H9 (cell line): ENCODE measurements around the gene VAV3. TPM values are rescaled to one million over a fixed set of nuclear protein-coding genes. Genes with fewer than 3 reads are reported as not detected.

Experiments used
- DNase-seq: peaks from one replicate; pipeline ENCODE4 v3.0.0-alpha.2; 2017
- H2AFZ ChIP-seq: one replicate; pipeline ENCODE4 v1.6.1; 2013; ENCODE audit warnings: mild to moderate bottlenecking, low read length, control low read depth, moderate library complexity
- H2AK5ac ChIP-seq: 2 replicates; pipeline ENCODE4 v1.6.1; 2013; ENCODE audit warnings: low read length, control low read depth, mixed read lengths; ENCODE audit not compliant: insufficient read length
- H2BK120ac ChIP-seq: one replicate; pipeline ENCODE4 v1.6.1; 2013; ENCODE audit warnings: low read depth, mild to moderate bottlenecking, low read length, control low read depth, inconsistent platforms; ENCODE audit not compliant: poor library complexity, severe bottlenecking
- H2BK12ac ChIP-seq: 2 replicates; pipeline ENCODE4 v1.6.1; 2013; ENCODE audit warnings: low read length, control low read depth, mixed read lengths, low read depth; ENCODE audit not compliant: insufficient read length
- H2BK15ac ChIP-seq: 2 replicates; pipeline ENCODE4 v1.6.1; 2013; ENCODE audit warnings: low read depth, low read length, control low read depth
- H2BK20ac ChIP-seq: one replicate; pipeline ENCODE4 v1.6.1; 2013; ENCODE audit warnings: low read depth, mild to moderate bottlenecking, low read length, control low read depth, inconsistent platforms; ENCODE audit not compliant: poor library complexity, severe bottlenecking
- H2BK5ac ChIP-seq: 2 replicates; pipeline ENCODE4 v1.6.1; 2013; ENCODE audit warnings: low read length, control low read depth, mixed read lengths; ENCODE audit not compliant: insufficient read length
- H3K14ac ChIP-seq: 2 replicates; pipeline ENCODE4 v1.6.1; 2013; ENCODE audit warnings: low read length, control low read depth; ENCODE audit not compliant: insufficient read depth
- H3K18ac ChIP-seq: 2 replicates; pipeline ENCODE4 v1.6.1; 2013; ENCODE audit warnings: low read depth, mild to moderate bottlenecking, mixed read lengths, low read length, control low read depth; ENCODE audit not compliant: insufficient read length
- H3K23ac ChIP-seq: 2 replicates; pipeline ENCODE4 v1.6.1; 2013; ENCODE audit warnings: low read length, control low read depth, mixed read lengths, low read depth; ENCODE audit not compliant: insufficient read length
- H3K23me2 ChIP-seq: 2 replicates; pipeline ENCODE4 v1.6.1; 2013; ENCODE audit warnings: low read depth, mild to moderate bottlenecking, mixed read lengths, low read length, control low read depth; ENCODE audit not compliant: insufficient read length, poor library complexity, severe bottlenecking
- H3K27ac ChIP-seq: 2 replicates; pipeline ENCODE4 v1.5.1; 2013; ENCODE audit warnings: low read length, control low read depth, mixed read lengths, low read depth; ENCODE audit not compliant: insufficient read length
- H3K27me3 ChIP-seq: 2 replicates; pipeline ENCODE4 v1.6.1; 2013; ENCODE audit warnings: low read length, control low read depth, inconsistent platforms; ENCODE audit not compliant: insufficient read depth
- H3K4ac ChIP-seq: 2 replicates; pipeline ENCODE4 v1.6.1; 2013; ENCODE audit warnings: low read depth, mild to moderate bottlenecking, control low read depth, inconsistent platforms, low read length, moderate library complexity
- H3K4me1 ChIP-seq: 2 replicates; pipeline ENCODE4 v1.6.1; 2013; ENCODE audit warnings: low read length, control low read depth, inconsistent platforms; ENCODE audit not compliant: insufficient read depth
- H3K4me2 ChIP-seq: 2 replicates; pipeline ENCODE4 v1.6.1; 2013; ENCODE audit warnings: low read length, control low read depth, mixed read lengths; ENCODE audit not compliant: insufficient read length, insufficient read depth
- H3K56ac ChIP-seq: 2 replicates; pipeline ENCODE4 v1.6.1; 2013; ENCODE audit warnings: low read depth, mild to moderate bottlenecking, mixed read lengths, low read length, control low read depth; ENCODE audit not compliant: insufficient read length
- H3K79me1 ChIP-seq: 2 replicates; pipeline ENCODE4 v1.6.1; 2013; ENCODE audit warnings: low read depth, mild to moderate bottlenecking, moderate library complexity, low read length, control low read depth, inconsistent platforms; ENCODE audit not compliant: insufficient read depth, poor library complexity, severe bottlenecking
- H3K79me2 ChIP-seq: 2 replicates; pipeline ENCODE4 v1.6.1; 2013; ENCODE audit warnings: low read length, control low read depth, inconsistent platforms; ENCODE audit not compliant: insufficient read depth
- H3K9ac ChIP-seq: 2 replicates; pipeline ENCODE4 v1.6.1; 2013; ENCODE audit warnings: low read length, control low read depth, mixed read lengths; ENCODE audit not compliant: insufficient read length; ENCODE audit errors: extremely low read depth
- H3K9me3 ChIP-seq: one replicate; pipeline ENCODE4 v1.6.1; 2013; ENCODE audit warnings: low read depth, low read length, inconsistent platforms; ENCODE audit not compliant: control insufficient read depth
- H3T11ph ChIP-seq: one replicate; pipeline ENCODE4 v1.6.1; 2013; ENCODE audit warnings: mild to moderate bottlenecking, low read length, control low read depth, inconsistent platforms
- H4K20me1 ChIP-seq: one replicate; pipeline ENCODE4 v1.6.1; 2013; ENCODE audit not compliant: control insufficient read depth, insufficient read length, insufficient read depth
- H4K5ac ChIP-seq: 2 replicates; pipeline ENCODE4 v1.6.1; 2013; ENCODE audit warnings: low read depth, mild to moderate bottlenecking, mixed read lengths, low read length, control low read depth; ENCODE audit not compliant: insufficient read length
- H4K8ac ChIP-seq: replicated peaks from 2 replicates; pipeline ENCODE4 v1.6.1; 2013; ENCODE audit warnings: low read length, control low read depth, mixed read lengths, low read depth; ENCODE audit not compliant: insufficient read length
- H4K91ac ChIP-seq: 2 replicates; pipeline ENCODE4 v1.6.1; 2013; ENCODE audit warnings: low read depth, mild to moderate bottlenecking, moderate library complexity, mixed read lengths, low read length, control low read depth; ENCODE audit not compliant: insufficient read length
- H3K27ac Mint-ChIP-seq, 3 experiments: 2 replicates in 2 of 3; 3 replicates in 1 of 3; pipeline ENCODE4 v1.8.0; 2020 to 2021; ENCODE audit warnings: mixed read lengths in 3 of 3, mild to moderate bottlenecking in 1 of 3, moderate library complexity in 1 of 3
- H3K27me3 Mint-ChIP-seq: 2 replicates; pipeline ENCODE4 v1.8.0; 2021; ENCODE audit warnings: low read depth, mild to moderate bottlenecking, moderate library complexity, mixed read lengths
- H3K36me3 Mint-ChIP-seq, 3 experiments: 2 replicates in 2 of 3; 3 replicates in 1 of 3; pipeline ENCODE4 v1.8.0; 2020 to 2021; ENCODE audit warnings: low read depth in 3 of 3, mixed read lengths in 3 of 3; ENCODE audit not compliant: insufficient read depth in 1 of 3
- H3K4me1 Mint-ChIP-seq, 2 experiments: 2 replicates each; pipeline ENCODE4 v1.8.0; 2020; ENCODE audit warnings: mixed read lengths in 2 of 2
- H3K4me3 Mint-ChIP-seq, 2 experiments: 2 replicates in 1 of 2; 3 replicates in 1 of 2; pipeline ENCODE4 v1.8.0; 2020 to 2021; ENCODE audit warnings: mild to moderate bottlenecking in 2 of 2, mixed read lengths in 2 of 2, moderate library complexity in 1 of 2
- H3K9me3 Mint-ChIP-seq, 2 experiments: 2 replicates in 1 of 2; 3 replicates in 1 of 2; pipeline ENCODE4 v1.8.0; 2020; ENCODE audit warnings: mild to moderate bottlenecking in 2 of 2, mixed read lengths in 2 of 2, moderate library complexity in 1 of 2
- CTCF ChIP-seq: fragments of 200-600 bp; sonication (generic); conservative IDR thresholded peaks from 3 replicates; pipeline ENCODE4 v1.8.0; 2021; ENCODE audit warnings: antibody characterized with exemption, mild to moderate bottlenecking
- WGBS: extraction: QIAGEN DNeasy Blood & Tissue Kit; methylation state at CpG from one replicate; pipeline ENCODE4 v1.1.7; 2013; ENCODE audit warnings: missing lambda C conversion rate, low lambda C conversion rate, mixed read lengths; ENCODE audit not compliant: insufficient read length; ENCODE audit errors: extremely low coverage; 5-methylcytosine and 5-hydroxymethylcytosine counted together
- total RNA-seq: library from RNA; stranded (reverse); gene quantifications from 2 replicates; pipeline ENCODE4 v1.2.1, GENCODE V29; 2021

VAV3 gene
- total RNA-seq, 1 experiment from 2014 or later, result 5.1 TPM

- no peak overlapping the region for H3K56ac ChIP-seq
- no peak overlapping the region for H3K18ac ChIP-seq
- no peaks in the 10 kb centered on the region for H3K4me1 ChIP-seq
- no peak overlapping the region for H3K9ac ChIP-seq
- no peak overlapping the region for H3K23ac ChIP-seq
- H3T11ph ChIP-seq, result no peak overlapping the region
- H2AK5ac ChIP-seq, result no peak overlapping the region
- WGBS, result no CpG with 5 or more reads among the region's 2 CpGs
- no peak overlapping the region for H2BK120ac ChIP-seq
- Mint-ChIP-seq H3K27ac (no peak overlapping the region), H3K4me3 (no peak overlapping the region), H3K27me3 (no peaks in the 10 kb centered on the region), H3K9me3 (no peaks in the 10 kb centered on the region), H3K4me1 (no peaks in the 10 kb centered on the region), H3K36me3 (no peaks in the 10 kb centered on the region)
- H4K5ac ChIP-seq, result no peak overlapping the region
- H2BK15ac ChIP-seq, result no peak overlapping the region
- H2AFZ ChIP-seq, result no peak overlapping the region
- no peak overlapping the region for H3K14ac ChIP-seq
- TF ChIP-seq CTCF, result no peak
- H4K8ac ChIP-seq, result no peak overlapping the region
- H3K27ac ChIP-seq, result no peak overlapping the region
- no peak overlapping the region for H2BK5ac ChIP-seq
- no peak overlapping the region for H2BK12ac ChIP-seq
- no peak overlapping the region for H3K4ac ChIP-seq
- no peak overlapping the region for H4K91ac ChIP-seq
- no peaks in the 10 kb centered on the region for H3K79me1 ChIP-seq
- no peaks in the 10 kb centered on the region for H3K9me3 ChIP-seq
- H3K27me3 ChIP-seq, result no peaks in the 10 kb centered on the region
- no peak overlapping the region for H2BK20ac ChIP-seq
- no peak for DNase-seq
- no peaks in the 10 kb centered on the region for H3K23me2 ChIP-seq
- H4K20me1 ChIP-seq, result no peaks in the 10 kb centered on the region
- H3K4me2 ChIP-seq, result no peak overlapping the region
- no peaks in the 10 kb centered on the region for H3K79me2 ChIP-seq
Measured at GRCh38 chr1:107726860-107727259, 238.1 kb downstream of the VAV3 start.
